ES-I3 (cell line): ENCODE results near the gene RBP2.

Experiments used
- H3K36me3 ChIP-seq: 2 replicates; pipeline ENCODE4 v1.6.1; 2013; ENCODE audit warnings: mild to moderate bottlenecking, low read length, control low read depth, moderate library complexity; ENCODE audit not compliant: insufficient read depth
- H3K4me1 ChIP-seq: 2 replicates; pipeline ENCODE4 v1.6.1; 2013; ENCODE audit warnings: mild to moderate bottlenecking, control low read depth, low read length; ENCODE audit not compliant: insufficient read depth
- H3K9ac ChIP-seq: 2 replicates; pipeline ENCODE4 v1.6.1; 2013; ENCODE audit warnings: low read depth, mild to moderate bottlenecking, low read length, moderate library complexity
- H3K9me3 ChIP-seq: 2 replicates; pipeline ENCODE4 v1.6.1; 2013; ENCODE audit warnings: mild to moderate bottlenecking, low read length, moderate library complexity; ENCODE audit not compliant: control insufficient read depth, insufficient read depth

Gene RBP2

DNA sequence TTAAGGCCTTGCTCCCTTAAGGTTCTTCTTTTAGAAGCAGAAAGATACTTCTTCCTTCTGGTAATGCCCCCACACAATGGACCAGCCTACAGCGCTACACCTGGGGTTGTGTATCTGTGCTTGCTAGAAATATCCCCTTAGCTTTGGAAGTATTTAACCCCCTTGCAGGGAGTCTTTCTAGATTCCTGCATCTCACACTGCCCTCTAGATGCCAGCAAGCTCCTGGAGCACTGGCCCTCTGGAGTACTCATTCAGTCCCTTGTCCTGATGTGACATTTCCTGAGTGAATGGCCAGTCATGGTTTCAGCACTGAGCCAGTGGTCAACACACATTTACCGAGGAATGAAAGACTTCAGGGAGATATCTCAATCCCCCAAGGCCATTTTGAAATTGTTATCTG, 30.4 kb upstream of the RBP2 start:
- H3K9ac ChIP-seq: no peak overlapping the region

DNA sequence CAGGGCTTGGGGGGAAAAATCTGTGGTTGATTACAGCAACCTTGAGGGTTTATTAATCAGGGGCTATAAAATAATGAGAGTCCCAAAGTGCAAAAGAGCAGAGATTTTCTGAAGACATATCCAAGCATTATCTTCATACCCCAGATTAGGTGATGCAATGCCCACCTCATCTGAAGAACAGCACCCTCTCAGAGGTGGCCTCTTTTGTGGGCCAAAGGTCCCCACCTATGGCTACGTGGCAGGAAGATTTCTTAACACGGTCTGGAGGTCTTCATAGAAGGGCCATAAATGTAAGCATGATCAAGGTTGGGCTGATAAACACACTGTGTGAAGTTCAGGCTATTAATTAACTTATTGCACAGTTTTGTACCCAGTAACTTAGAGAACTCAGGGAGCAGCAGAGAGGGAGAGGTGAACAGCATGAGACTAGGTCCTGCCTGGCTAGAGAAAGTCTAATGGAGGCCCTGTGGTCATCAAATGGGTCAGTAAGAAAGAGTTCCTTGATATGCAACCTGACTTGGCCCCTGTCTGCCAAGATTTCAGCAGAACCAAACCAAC, 29.6 kb upstream of the RBP2 start:
- no peak overlapping the region for H3K9ac ChIP-seq
- no peaks in the 10 kb centered on the region for H3K4me1 ChIP-seq
- no peaks in the 10 kb centered on the region for H3K36me3 ChIP-seq
- no peaks in the 10 kb centered on the region for H3K9me3 ChIP-seq

More for the DNA sequence above, 30.4 kb upstream of the RBP2 start:
- Histone ChIP-seq H3K36me3 (no peaks in the 10 kb centered on the region), H3K4me1 (no peaks in the 10 kb centered on the region), H3K9me3 (no peaks in the 10 kb centered on the region)

DNA sequence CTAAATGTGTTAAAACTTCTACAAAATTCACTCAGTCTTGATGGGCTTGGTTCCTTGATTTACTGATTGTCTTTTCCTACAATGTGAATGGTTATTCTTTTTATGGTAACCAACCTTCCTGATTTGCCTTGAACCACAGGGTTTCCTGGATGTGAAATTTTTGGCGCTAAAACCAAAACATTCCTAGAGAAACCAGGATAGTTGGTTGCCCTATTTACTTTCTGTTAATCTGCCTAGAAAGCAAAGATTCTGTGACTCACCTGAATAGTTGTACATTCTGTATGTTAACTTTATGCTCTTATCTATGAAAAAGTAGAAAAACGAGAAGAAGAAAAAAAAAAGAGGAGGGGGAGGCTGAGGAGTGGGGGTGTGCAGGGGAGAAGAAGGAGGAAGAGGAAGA, 23.2 kb upstream of the RBP2 start:
- H3K9ac ChIP-seq: no peak overlapping the region
- no peaks in the 10 kb centered on the region for H3K4me1 ChIP-seq
- no peaks in the 10 kb centered on the region for H3K9me3 ChIP-seq
- H3K36me3 ChIP-seq: no peaks in the 10 kb centered on the region

DNA sequence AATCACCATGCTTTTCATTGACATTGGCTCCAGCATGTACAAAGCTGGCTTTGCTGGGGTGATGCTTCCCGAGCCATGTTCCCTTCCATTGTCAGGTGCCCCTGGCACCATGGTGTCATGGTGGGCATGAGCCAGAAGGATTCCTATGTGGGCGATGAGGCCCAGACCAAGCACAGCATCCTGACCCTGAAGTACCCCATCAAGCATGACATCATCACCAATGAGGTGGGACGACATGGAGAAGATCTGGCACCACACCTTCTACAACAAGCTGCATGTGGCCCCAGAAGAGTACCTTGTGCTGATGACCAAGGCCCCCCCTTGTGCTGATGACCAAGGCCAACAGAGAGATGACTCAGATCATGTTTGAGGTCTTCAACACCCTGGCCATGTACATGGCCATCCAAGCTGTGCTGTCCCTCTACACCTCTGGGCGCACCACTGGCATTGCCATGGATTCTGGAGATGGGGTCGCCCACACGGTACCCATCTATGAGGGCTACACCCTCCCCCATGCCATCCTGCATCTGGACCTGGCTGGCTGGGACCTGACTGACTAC, 17.6 kb upstream of the RBP2 start:
- H3K4me1 ChIP-seq: peaks cover 16% of the 10 kb centered on the region; the same call in 1 of the 2 replicates
- peaks cover 5% of the 10 kb centered on the region; the same call in 1 of the 2 replicates for H3K9me3 ChIP-seq
- H3K9ac ChIP-seq: no peak overlapping the region
- H3K36me3 ChIP-seq: no peaks in the 10 kb centered on the region

DNA sequence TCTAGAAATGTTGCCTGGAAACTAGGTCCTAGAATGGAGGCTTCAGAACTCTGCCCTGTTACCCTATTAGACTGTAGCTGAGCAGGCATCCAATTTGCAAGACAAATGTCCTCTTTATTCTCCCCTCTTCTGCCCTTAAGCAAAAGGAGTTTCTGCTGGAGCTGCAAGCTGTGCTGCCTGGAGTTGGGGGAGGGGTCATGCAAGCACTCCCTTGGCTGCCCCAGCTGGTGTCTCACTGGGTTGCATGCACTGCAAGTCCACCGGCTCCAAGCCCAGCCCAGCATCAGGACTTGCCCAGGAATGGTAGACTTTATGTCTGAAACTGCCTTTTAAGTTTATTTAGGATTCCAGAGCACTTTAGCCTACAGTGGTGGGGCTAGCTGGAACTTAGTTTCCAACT, 15.7 kb upstream of the RBP2 start:
- H3K36me3 ChIP-seq: no peaks in the 10 kb centered on the region
- H3K9me3 ChIP-seq: peaks cover 5% of the 10 kb centered on the region; the same call in 1 of the 2 replicates
- H3K4me1 ChIP-seq: peaks cover 16% of the 10 kb centered on the region; the same call in 1 of the 2 replicates
- H3K9ac ChIP-seq: no peak overlapping the region

DNA sequence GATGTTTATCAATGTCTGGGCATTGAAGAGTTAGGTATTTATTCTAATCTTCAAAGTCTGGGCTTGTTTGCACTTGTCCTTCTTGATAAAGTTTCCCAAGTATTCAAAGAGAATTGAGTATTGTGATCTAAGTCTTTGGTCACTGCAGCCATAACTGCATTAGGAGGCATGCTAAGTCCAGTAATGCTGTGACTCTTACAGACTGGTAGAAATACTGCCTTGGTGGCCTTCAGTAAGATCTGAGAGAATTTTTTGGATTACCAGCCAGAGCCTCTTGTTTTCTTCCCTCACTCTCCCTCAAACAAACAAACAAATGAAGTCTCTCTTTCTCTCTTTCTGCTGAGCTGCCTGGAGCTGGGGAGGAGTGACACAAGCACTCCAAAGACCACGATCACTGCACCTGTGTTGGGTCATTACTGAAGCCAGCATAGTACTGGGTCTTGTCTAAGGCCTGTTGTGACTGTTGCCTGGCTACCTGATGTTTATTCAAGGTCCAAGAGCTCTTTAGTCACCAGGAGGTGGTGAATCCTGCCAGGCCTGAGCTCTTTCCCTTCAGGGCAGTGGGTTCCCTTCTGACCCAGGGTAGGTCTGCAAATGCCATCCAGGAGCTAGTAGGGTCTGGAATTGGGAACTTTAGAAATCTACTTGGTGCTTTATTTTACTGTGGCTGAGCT, 14.8 kb upstream of the RBP2 start:
- Histone ChIP-seq H3K4me1 (peaks cover 16% of the 10 kb centered on the region; the same call in 1 of the 2 replicates), H3K36me3 (no peaks in the 10 kb centered on the region), H3K9ac (no peak overlapping the region), H3K9me3 (peaks cover 5% of the 10 kb centered on the region; the same call in 1 of the 2 replicates)

DNA sequence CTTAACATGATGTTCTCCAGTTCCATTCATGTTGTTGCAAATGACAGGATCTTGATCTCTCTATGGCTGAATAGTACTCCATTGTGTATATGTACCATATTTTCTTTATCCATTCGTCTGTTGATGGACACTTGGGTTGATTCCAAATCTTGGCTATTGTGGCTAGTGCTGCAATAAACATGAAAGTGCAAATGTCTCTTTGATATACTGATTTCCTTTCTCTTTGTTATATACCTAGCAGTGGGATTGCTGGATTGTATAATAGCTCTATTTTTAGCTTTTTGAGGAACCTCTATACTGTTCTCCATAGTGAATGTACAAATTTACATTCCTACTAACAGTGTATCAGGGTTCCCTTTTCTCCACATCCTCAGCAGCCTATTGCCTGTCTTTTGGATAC, 5.9 kb upstream of the RBP2 start:
- Histone ChIP-seq H3K36me3 (no peaks in the 10 kb centered on the region), H3K4me1 (peaks cover 7% of the 10 kb centered on the region; the same call in 1 of the 2 replicates), H3K9ac (no peak overlapping the region), H3K9me3 (no peaks in the 10 kb centered on the region)

DNA sequence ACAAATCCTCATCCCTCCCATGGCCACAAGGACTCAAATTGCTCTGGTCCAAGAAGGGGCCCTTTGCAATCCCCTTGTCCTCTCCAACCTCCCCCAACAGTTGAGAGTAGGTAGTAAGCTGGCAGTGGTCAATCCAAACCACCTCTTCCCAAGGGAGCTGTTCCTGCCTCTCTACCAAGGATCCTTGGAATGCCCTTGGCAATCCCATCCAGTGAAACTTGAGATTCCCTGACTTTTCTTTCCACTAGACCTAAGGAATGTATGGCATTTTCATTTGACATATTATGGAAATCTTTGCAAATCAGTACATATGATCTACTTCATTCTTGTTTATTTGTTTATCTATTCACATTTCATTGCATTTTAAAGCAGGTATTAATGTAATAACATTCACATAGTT, 4.8 kb upstream of the RBP2 start:
- Histone ChIP-seq H3K9ac (no peak overlapping the region), H3K4me1 (peaks cover 7% of the 10 kb centered on the region; the same call in 1 of the 2 replicates), H3K9me3 (no peaks in the 10 kb centered on the region), H3K36me3 (no peaks in the 10 kb centered on the region)

DNA sequence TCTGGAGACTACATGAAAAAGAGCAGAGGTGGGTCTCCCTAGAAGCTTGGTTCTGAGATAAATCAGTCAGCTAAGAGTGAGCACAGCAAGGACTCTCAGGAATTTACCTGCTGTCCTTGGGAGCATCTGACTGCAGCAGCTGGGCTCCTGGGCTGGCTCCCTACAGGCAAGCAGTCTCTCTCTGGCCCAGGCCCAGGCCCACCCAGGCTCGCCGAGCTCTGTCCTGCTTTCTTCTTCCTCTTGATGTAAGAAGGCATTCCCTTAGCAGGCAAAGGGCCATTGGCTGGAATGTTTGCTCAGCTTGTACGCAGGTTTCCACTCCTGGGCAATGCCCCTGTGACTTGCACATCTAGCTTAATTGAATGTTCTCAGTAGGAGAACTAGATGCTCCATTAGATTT, 4.3 kb upstream of the RBP2 start:
- no peaks in the 10 kb centered on the region for H3K9me3 ChIP-seq
- no peak overlapping the region for H3K9ac ChIP-seq
- no peaks in the 10 kb centered on the region for H3K36me3 ChIP-seq
- peaks cover 7% of the 10 kb centered on the region; the same call in 1 of the 2 replicates for H3K4me1 ChIP-seq

DNA sequence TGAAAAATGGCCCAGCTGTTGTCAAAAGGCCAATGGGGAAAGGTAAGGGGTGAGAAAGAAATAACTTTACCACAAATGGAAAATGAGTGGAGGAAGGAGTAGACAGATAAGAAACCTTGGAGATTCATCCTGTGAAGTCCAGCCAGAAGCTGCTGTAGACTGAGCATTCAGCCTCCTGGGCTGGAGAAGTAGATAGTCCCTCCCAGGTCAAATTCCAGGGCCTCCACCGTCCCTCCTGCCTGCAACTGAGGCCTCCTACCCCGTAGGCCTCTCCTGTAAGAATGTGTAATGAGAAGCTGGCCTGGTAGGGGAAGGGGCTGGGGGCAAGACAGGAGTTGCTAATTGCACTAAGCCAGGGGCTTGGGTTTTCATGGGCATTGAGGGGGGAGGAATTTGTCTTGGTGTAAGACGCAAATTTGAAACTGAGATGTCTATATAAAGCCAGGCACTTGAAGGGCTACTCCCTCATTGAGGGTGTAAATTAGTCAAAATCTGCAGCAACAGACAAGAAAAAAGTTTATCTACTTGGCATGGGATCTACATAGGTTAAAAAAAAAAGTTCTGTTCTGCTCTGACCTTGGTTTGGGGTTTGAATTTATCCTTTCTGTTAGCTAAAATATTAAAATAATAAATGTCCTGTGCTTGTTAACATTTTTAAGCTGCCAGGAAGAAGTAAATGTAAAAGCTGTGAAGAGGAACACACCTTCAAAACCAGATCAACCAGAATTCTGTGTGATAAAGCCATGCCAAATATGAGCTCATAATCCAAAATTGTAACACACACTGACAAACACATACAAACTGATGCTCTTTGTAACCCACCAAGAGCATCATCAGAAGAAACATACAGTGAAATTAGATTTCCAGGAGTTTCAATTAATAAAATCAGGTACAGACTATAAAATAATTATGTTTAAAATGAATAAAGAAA, 1.7 kb upstream of the RBP2 start:
- H3K9me3 ChIP-seq: no peaks in the 10 kb centered on the region
- peaks cover 7% of the 10 kb centered on the region; the same call in 1 of the 2 replicates for H3K4me1 ChIP-seq
- H3K9ac ChIP-seq: no peak overlapping the region
- no peaks in the 10 kb centered on the region for H3K36me3 ChIP-seq

DNA sequence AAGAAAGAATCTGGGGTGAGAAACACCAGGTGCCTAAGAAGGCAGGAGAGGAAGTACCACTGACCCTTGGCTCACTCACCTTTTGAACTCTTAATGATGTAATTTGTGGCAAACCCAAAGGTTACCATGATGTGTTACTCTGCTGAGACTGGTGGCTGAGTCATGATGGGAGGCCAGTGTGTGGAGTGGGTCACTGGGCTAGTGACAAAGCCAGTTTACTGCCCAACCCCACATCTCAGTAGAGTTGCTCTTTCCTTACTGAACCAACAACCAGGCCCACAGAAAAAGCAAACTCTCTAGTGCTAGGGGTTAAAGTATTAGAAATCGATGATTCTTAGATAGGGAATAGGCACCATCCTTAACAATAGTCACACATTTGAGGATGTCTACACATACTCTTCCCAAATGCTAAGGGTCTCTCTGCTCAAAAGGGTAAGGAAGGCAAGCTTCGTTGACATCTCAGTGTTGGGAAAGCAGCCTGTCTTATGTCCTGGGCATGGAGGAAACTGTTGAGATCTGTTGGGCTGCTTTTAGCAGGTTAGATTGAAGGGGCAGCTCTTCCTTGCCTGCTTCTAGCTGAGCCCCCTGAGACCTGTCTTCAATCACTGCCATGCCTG, 3.1 kb downstream of the RBP2 start:
- no peaks in the 10 kb centered on the region for H3K4me1 ChIP-seq
- no peak overlapping the region for H3K9ac ChIP-seq
- no peaks in the 10 kb centered on the region for H3K36me3 ChIP-seq
- H3K9me3 ChIP-seq: no peaks in the 10 kb centered on the region

DNA sequence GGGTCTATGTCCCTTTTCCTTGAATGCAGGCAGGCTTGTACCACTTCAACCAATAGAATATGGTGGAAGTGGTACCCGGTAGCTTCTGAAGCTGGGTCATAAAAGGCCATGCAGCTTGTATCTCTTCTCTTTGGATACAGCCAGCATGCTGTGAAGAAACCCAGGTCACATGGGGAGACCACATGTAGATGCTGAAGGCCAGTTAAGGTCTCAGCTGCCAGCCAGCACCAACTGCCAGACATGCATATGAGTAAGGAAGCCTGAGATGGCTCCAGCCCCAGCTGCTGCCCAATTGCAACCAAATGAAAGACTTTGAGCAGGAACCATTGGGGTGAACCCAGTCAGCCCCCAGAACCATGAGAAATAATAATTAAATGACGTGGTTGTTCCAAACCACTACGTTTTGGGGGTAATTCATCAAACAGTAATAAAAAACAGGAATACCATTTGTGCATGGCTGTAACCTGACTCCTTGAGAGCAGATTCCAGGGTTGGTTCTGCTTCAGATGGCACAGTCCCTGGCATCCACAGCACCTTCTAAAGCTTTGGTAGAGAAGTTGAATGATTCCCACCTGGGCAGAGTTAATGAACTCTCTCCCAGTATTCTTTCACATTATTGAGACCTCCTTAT, 3.8 kb downstream of the RBP2 start:
- Histone ChIP-seq H3K9ac (no peak overlapping the region), H3K9me3 (no peaks in the 10 kb centered on the region), H3K4me1 (no peaks in the 10 kb centered on the region), H3K36me3 (no peaks in the 10 kb centered on the region)

DNA sequence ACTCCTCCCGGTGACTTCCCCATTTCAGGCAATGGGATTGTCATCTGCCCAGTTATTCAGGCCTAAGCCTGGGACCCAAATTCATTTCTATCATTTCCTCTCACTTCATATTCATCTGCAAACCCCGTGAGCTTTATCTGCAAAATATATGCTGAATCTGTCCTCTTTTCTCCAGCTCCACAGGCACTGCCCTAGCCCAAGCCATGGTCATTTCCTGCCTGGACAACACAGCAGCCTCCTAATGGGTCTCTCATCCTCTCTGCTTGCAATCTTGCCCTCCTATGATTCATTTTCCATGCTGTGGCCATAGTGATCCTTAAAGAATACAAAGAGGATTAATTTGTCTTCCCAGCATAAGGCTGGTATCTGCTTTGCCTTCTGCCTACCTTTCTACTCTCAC, 6.1 kb downstream of the RBP2 start:
- Histone ChIP-seq H3K9me3 (no peaks in the 10 kb centered on the region), H3K4me1 (no peaks in the 10 kb centered on the region), H3K36me3 (no peaks in the 10 kb centered on the region), H3K9ac (no peak overlapping the region)

DNA sequence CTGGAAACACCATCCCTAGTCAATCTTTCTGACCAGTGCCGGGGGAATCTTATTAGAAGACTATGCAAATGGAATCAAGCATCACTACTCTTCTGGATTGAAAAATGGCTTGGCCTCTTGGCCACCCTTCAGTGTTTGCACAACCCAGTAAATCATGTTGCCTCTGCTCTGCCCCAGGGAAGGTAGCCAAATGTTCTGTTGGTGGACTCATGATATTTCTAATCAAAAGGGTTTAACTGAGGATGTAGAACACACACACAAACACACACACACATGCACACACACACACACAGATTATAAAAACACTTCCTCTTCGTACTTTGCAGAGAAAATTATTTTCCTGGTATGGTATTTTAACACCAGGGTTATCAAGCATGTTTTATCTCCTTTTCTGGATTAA, 7.9 kb downstream of the RBP2 start:
- Histone ChIP-seq H3K9me3 (no peaks in the 10 kb centered on the region), H3K4me1 (no peaks in the 10 kb centered on the region), H3K36me3 (no peaks in the 10 kb centered on the region), H3K9ac (no peak overlapping the region)
